ENCODE results near the gene CAMK2G. TPM values are rescaled to one million over a fixed set of nuclear protein-coding genes. Genes with fewer than 3 reads are reported as not detected.

The CAMK2G gene
- total RNA-seq, 3 donors from 2014 or later, result 53.5 to 141 (median 57.2) TPM

DNA sequence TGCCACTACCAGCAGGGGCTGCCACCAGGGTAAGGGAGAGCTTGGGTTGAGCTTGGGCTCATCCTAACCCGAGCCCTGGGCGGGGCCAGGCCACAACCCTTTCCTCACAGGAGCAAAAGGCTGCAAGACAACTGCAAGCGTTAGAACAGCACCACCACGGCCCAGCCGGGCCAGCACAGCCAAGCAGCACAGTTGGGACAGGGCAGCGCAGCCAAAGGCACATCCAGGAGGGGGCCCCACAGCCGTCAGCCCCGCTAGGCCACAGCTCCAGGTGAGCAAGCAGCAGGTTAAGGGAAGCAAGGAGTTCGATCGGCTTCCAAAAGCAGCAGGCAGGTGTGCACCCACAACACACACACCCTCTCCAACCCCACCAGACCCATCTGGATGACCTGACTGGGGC lies 56.0 kb downstream of the CAMK2G start:
- Histone ChIP-seq H3K4me3 (no peak overlapping the region), H3K36me3 (ENCODE audit: low read depth) (no peaks in the 10 kb centered on the region), H3K4me1 (ENCODE audit: low read depth) (peaks cover 7% of the 10 kb centered on the region), H3K9me3 (no peaks in the 10 kb centered on the region)
- ATAC-seq (no peak), DNase-seq (no peak)
- no peak for TF ChIP-seq CTCF (IDR thresholded peaks at IDR 0.05)
- intact Hi-C loops (cut with DNase I, micrococcal nuclease), result no loop called here

DNA sequence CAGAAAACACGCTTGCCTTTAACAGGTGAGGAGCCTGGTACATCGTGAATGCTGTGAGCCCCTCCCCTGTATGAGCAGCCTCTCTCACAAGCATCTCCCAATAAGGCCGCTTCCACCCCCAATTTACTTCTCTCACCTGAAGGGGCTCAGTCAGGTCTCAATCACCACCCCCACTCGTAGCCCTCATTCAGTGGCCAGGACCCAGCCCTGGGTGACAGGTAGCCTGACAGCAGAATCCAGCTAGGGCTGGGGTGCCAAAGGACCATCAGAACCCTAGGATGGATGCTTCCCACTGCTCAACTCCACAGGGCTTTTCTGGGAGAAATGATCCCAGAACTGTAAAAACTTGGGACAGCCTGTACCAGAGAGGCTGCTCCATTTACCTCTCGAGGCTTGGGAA lies 56.5 kb downstream of the CAMK2G start:
- DNase-seq, result no peak
- intact Hi-C loops (cut with DNase I, micrococcal nuclease), result no loop called here

DNA sequence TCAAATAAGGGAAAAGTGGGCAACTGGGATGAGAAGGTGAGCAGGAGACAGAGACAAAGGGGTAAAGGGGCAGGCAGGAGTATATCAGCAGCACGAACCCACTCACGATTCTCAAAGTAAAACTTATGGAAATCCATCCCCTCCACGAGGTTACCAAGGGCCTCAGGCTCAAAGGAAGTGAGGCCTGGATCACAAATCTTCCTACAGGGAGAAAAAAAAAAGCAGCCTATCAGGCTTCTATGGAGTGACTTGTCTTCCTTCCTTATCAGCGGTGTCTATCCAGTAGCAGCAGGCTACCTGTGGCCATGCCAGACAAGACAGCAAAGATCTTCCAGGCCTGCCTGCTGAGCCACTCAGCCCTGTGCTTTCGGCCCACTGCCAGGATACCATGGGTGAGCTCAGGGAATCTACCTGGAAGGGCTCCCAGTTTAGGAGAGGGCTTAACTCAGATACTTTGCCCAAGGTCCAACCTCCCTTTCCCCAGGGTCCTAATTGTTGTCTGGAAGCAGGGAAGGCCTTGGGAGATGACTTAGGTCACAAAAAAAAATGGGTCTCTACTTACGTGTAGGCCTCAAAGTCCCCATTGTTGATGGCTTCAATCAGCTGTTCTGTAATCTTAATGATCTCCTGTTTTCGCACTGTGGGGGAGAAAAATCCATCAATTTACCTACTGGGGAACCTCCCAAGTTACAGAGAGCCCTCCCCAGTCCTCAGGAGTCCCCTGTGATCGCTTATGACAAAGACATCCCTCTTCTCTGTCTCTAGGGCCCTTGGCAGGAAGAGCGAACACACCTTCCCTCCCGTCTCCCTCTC lies 57.2 kb downstream of the CAMK2G start:
- Histone ChIP-seq H3K4me1 (ENCODE audit: low read depth) (peaks cover 7% of the 10 kb centered on the region), H3K36me3 (ENCODE audit: low read depth) (no peaks in the 10 kb centered on the region), H3K4me3 (no peak overlapping the region), H3K9me3 (no peaks in the 10 kb centered on the region)
- intact Hi-C loops (cut with DNase I, micrococcal nuclease), result no loop called here
- DNase-seq (no peak), ATAC-seq (no peak)
- TF ChIP-seq CTCF (IDR thresholded peaks at IDR 0.05), result no peak

More for the DNA sequence above, 56.5 kb downstream of the CAMK2G start:
- no peaks in the 10 kb centered on the region for H3K36me3 ChIP-seq (ENCODE audit: low read depth)
- no peak for ATAC-seq
- TF ChIP-seq CTCF (IDR thresholded peaks at IDR 0.05), result no peak
- H3K4me1 ChIP-seq (ENCODE audit: low read depth), result peaks cover 7% of the 10 kb centered on the region
- no peaks in the 10 kb centered on the region for H3K9me3 ChIP-seq
- H3K4me3 ChIP-seq, result no peak overlapping the region

- TF ChIP-seq CTCF (IDR thresholded peaks at IDR 0.05), result no peak
Measured at GRCh38 chr10:73815719-73816030, 58.7 kb downstream of the CAMK2G start.

DNA sequence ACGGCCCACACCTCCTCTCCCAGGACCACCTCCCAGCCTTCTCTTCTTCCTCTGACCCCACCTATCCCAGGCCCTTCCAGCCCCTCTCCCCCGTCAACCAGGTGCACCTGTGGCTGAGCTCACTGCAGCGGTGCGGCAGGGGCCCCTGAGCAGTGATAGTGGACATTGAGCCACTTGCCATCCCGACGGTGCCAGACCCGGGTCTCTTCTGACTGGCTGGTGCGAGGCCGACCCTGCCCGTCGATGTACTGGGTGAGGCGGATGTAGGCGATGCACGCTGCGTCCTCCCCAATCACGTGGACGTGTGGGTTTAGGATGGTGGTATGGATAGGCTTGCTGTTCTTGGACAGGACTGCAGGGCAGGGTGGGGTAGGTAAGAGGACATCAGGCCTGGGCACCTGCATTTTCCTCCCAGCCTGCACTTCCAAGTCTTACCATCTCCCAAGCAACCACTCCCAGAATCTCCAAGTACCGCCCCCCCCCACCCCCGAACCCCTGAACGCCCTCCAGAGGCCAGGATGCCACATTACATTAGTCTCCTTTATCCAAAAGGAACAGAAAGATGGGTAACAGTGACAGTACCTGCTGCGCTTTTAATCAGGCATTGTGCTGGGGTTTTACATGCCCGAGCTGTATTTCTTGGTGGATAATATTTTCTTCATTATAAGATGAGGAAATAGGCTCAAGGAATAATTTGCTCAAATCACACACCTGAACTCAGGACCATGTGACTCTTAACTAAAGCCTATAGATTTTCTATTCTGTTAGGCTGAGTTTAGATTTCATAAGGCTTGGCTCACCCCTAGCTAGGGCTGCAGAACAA lies 59.2 kb downstream of the CAMK2G start:
- H3K9me3 ChIP-seq, result no peaks in the 10 kb centered on the region
- ATAC-seq (no peak), DNase-seq (peak in 1 of 3 donors; percentile 61)
- no peak for TF ChIP-seq CTCF (IDR thresholded peaks at IDR 0.05)
- H3K4me3 ChIP-seq, result no peak overlapping the region
- no peaks in the 10 kb centered on the region for H3K36me3 ChIP-seq (ENCODE audit: low read depth)
- H3K4me1 ChIP-seq (ENCODE audit: low read depth), result peaks cover 9% of the 10 kb centered on the region
- intact Hi-C loops (cut with DNase I, micrococcal nuclease), result no loop called here

More at GRCh38 chr10:73815719-73816030, 58.7 kb downstream of the CAMK2G start:
- Histone ChIP-seq H3K36me3 (ENCODE audit: low read depth) (no peaks in the 10 kb centered on the region), H3K9me3 (no peaks in the 10 kb centered on the region), H3K4me3 (no peak overlapping the region), H3K4me1 (ENCODE audit: low read depth) (peaks cover 7% of the 10 kb centered on the region)
- intact Hi-C loops (cut with DNase I, micrococcal nuclease), result no loop called here
- ATAC-seq (no peak), DNase-seq (no peak)
